Measurements from ENCODE around the gene RC3H1. TPM values are rescaled to one million over a fixed set of nuclear protein-coding genes. Genes with fewer than 3 reads are reported as not detected.

RC3H1 gene
- total RNA-seq, 1 donor from 2014 or later, result 33.6 TPM

DNA sequence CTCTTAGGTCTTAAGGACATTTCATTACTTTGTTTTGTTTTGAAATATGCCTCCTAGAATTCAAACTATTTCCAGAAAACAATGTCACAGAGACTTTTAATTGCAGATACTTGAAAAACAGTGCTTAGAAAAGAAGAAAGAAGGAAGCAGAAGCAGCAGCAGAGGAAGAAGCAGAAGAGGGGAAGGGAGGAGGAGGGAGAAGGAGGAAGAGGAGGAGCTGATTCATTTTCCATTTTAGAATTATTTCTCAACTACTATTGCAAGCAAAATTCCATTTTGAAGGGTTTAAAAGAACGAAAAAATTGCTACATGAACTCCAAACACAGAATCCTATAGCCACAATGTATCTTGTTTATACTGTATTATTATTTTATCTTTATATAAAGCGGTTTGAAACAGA lies 13.9 kb downstream of the RC3H1 start:
- H3K4me1 Mint-ChIP-seq (ENCODE audit: unreplicated experiment), result peaks cover 33% of the 10 kb centered on the region
- no peak for DNase-seq (ENCODE audit: extremely low spot score, unreplicated experiment)
- TF ChIP-seq CTCF (IDR thresholded peaks at IDR 0.05), result no peak

GRCh38 chr1:174007851-174008250 lies 14.3 kb downstream of the RC3H1 start:
- Mint-ChIP-seq H3K36me3 (ENCODE audit: unreplicated experiment) (peaks cover 4% of the 10 kb centered on the region), H3K9me3 (ENCODE audit: unreplicated experiment) (no peaks in the 10 kb centered on the region), H3K4me3 (ENCODE audit: unreplicated experiment) (no peak overlapping the region), H3K4me1 (ENCODE audit: unreplicated experiment) (peaks cover 33% of the 10 kb centered on the region), H3K27me3 (ENCODE audit: unreplicated experiment) (no peaks in the 10 kb centered on the region), H3K27ac (ENCODE audit: unreplicated experiment) (peak overlapping the region; percentile 71)
- no peak for TF ChIP-seq CTCF (IDR thresholded peaks at IDR 0.05)
- DNase-seq (ENCODE audit: extremely low spot score, unreplicated experiment), result no peak

More for the DNA sequence above, 13.9 kb downstream of the RC3H1 start:
- H3K27me3 Mint-ChIP-seq (ENCODE audit: unreplicated experiment), result no peaks in the 10 kb centered on the region
- no peak overlapping the region for H3K4me3 Mint-ChIP-seq (ENCODE audit: unreplicated experiment)
- H3K36me3 Mint-ChIP-seq (ENCODE audit: unreplicated experiment), result peaks cover 6% of the 10 kb centered on the region
- no peaks in the 10 kb centered on the region for H3K9me3 Mint-ChIP-seq (ENCODE audit: unreplicated experiment)
- peak overlapping the region; percentile 17 for H3K27ac Mint-ChIP-seq (ENCODE audit: unreplicated experiment)

DNA sequence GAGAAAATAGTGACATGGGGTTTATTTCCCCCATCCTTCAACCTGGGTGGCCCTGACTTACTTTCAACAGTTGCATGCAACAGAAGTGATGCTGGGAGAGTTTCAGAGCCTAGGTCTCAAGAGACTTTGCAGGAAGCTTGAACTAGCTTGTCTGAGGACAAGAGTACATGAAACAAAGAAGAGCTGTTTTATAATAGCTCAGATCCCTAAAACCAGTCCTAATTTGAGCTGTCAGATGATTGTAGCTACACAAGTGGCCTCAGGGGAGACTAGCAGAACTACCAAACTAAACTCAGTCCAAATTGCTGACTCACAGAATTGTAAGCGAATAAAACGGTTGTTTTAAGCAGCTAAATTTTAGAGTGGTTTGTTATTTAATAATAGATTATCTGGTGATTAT lies 17.1 kb downstream of the RC3H1 start:
- Mint-ChIP-seq H3K4me3 (ENCODE audit: unreplicated experiment) (no peak overlapping the region), H3K36me3 (ENCODE audit: unreplicated experiment) (peaks cover 2% of the 10 kb centered on the region), H3K9me3 (ENCODE audit: unreplicated experiment) (no peaks in the 10 kb centered on the region), H3K27ac (ENCODE audit: unreplicated experiment) (peak overlapping the region; percentile 56), H3K27me3 (ENCODE audit: unreplicated experiment) (no peaks in the 10 kb centered on the region), H3K4me1 (ENCODE audit: unreplicated experiment) (peaks cover 47% of the 10 kb centered on the region)
- no peak for TF ChIP-seq CTCF (IDR thresholded peaks at IDR 0.05)
- DNase-seq (ENCODE audit: extremely low spot score, unreplicated experiment), result no peak

DNA sequence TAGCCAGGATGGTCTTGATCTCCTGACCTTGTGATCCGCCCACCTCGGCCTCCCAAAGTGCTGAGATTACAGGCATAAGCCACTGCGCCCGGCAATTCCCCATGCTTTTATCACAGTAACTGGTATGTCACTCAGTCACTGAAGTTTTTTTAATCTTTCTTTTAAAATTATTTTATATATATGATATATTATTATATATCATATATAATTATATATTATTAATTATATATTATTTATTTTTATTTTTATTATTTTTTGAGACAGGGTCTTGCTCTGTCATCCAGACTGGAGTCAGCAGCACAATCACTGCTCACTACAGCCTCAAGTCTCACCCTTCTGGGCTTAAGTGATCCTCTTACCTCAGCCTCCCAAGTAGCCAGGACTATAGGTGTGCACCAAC lies 18.3 kb downstream of the RC3H1 start:
- Mint-ChIP-seq H3K27me3 (ENCODE audit: unreplicated experiment) (no peaks in the 10 kb centered on the region), H3K4me1 (ENCODE audit: unreplicated experiment) (peaks cover 44% of the 10 kb centered on the region)
- no peak for TF ChIP-seq CTCF (IDR thresholded peaks at IDR 0.05)

GRCh38 chr1:174001573-174001972 lies 20.6 kb downstream of the RC3H1 start:
- Mint-ChIP-seq H3K27ac (ENCODE audit: unreplicated experiment) (peak overlapping the region; percentile 50), H3K36me3 (ENCODE audit: unreplicated experiment) (peaks cover 2% of the 10 kb centered on the region), H3K27me3 (ENCODE audit: unreplicated experiment) (no peaks in the 10 kb centered on the region), H3K9me3 (ENCODE audit: unreplicated experiment) (no peaks in the 10 kb centered on the region), H3K4me3 (ENCODE audit: unreplicated experiment) (no peak overlapping the region), H3K4me1 (ENCODE audit: unreplicated experiment) (peaks cover 44% of the 10 kb centered on the region)
- no peak for TF ChIP-seq CTCF (IDR thresholded peaks at IDR 0.05)
- no peak for DNase-seq (ENCODE audit: extremely low spot score, unreplicated experiment)

More for the DNA sequence above, 18.3 kb downstream of the RC3H1 start:
- H3K4me3 Mint-ChIP-seq (ENCODE audit: unreplicated experiment), result no peak overlapping the region
- DNase-seq (ENCODE audit: extremely low spot score, unreplicated experiment), result no peak
- H3K36me3 Mint-ChIP-seq (ENCODE audit: unreplicated experiment), result peaks cover 2% of the 10 kb centered on the region
- no peak overlapping the region for H3K27ac Mint-ChIP-seq (ENCODE audit: unreplicated experiment)
- H3K9me3 Mint-ChIP-seq (ENCODE audit: unreplicated experiment), result no peaks in the 10 kb centered on the region
